H1 (cell line): Measurements from ENCODE around the gene FSIP1. TPM values are rescaled to one million over a fixed set of nuclear protein-coding genes. Genes with fewer than 3 reads are reported as not detected.

Experiments
- CBX5 ChIP-seq: fragments of 300-800, 300-1000 bp; sonication (generic); IDR thresholded peaks from 2 replicates; pipeline ENCODE4 v1.7.1; 2016; ENCODE audit warnings: antibody characterized with exemption, low read length, low read depth
- CHD7 ChIP-seq: fragments of 300-600 bp; sonication (generic); IDR thresholded peaks from 2 replicates; pipeline ENCODE4 v1.7.1; 2012; ENCODE audit warnings: low read length, moderate library complexity, mild to moderate bottlenecking, inconsistent platforms; ENCODE audit not compliant: insufficient replicate concordance
- CTBP2 ChIP-seq: IDR thresholded peaks from 2 replicates; pipeline ENCODE4 v1.7.0; 2011; ENCODE audit warnings: borderline replicate concordance, mild to moderate bottlenecking, moderate library complexity, mixed read lengths, low read length; ENCODE audit not compliant: insufficient read depth, insufficient read length
- E2F6 ChIP-seq: IDR thresholded peaks from 2 replicates; pipeline ENCODE4 v1.6.1; 2012; ENCODE audit warnings: inconsistent platforms
- GABPA ChIP-seq: IDR thresholded peaks from 2 replicates; pipeline ENCODE4 v1.6.1; 2011; ENCODE audit warnings: mild to moderate bottlenecking, low read length, moderate library complexity, borderline replicate concordance; ENCODE audit not compliant: insufficient read depth
- JUN ChIP-seq: IDR thresholded peaks from 2 replicates; pipeline ENCODE4 v1.6.1; 2011; ENCODE audit warnings: low read depth, mild to moderate bottlenecking, improper control_type of control experiment, low read length
- PHF8 ChIP-seq: fragments of 200-600 bp; sonication (generic); conservative IDR thresholded peaks from 2 replicates; pipeline ENCODE4 v1.7.1; 2012; ENCODE audit warnings: low read depth, mild to moderate bottlenecking, inconsistent platforms, low read length, moderate library complexity
- SIX5 ChIP-seq: IDR thresholded peaks from 2 replicates; pipeline ENCODE4 v1.6.1; 2011; ENCODE audit warnings: mild to moderate bottlenecking, low read depth, low read length
- YY1 ChIP-seq: IDR thresholded peaks from 2 replicates; pipeline ENCODE4 v1.6.1; 2011; ENCODE audit warnings: low read depth, mild to moderate bottlenecking, low read length
- polyA plus RNA-seq, 7 experiments: library from polyadenylated mRNA; depleted of rRNA in 3 of 7; stranded (reverse) in 5 of 7; unstranded in 2 of 7; fragments of >200 nt in 5 of 7; fragments of 200-250 nt in 2 of 7; gene quantifications; 1 replicate in 5 of 7; 2 replicates in 1 of 7; 4 replicates in 1 of 7; pipeline versions ENCODE4 v1.2.1 to v1.2.3, GENCODE V29; 2011 to 2013; ENCODE audit warnings: missing spikeins in 2 of 7, mixed read lengths in 2 of 7
- total RNA-seq: library from RNA; stranded (reverse); fragmentation: NEBNext Ultra II Directional; extraction: Animal tissue kit (Norgen Biotek cat#: 25700); gene quantifications from 2 replicates; pipeline ENCODE4 v1.2.1, GENCODE V29; 2021

The FSIP1 gene
- total and polyA plus RNA-seq, 2 of the 8 experiments (the other 6 are each of a cell fraction or from before 2014, with no cell fraction given) = 0.18 to 1.3 TPM

GRCh38 chr15:39582977-39583595 lies 199.6 kb downstream of the FSIP1 start (continued):
- TF ChIP-seq CHD7 (peak; percentile 67), CTBP2 (no peak), SIX5 (no peak), CBX5 (no peak), GABPA (no peak), PHF8 (no peak), E2F6 (no peak), YY1 (no peak), JUN (no peak)
